HG03378 (cell line): ENCODE measurements around the gene CELSR1.

Experiments
- ATAC-seq: cut with Tn5 transposase; IDR thresholded peaks from one replicate; pipeline ENCODE4 v1.9.1; 2021; ENCODE audit warnings: mild to moderate bottlenecking, moderate library complexity; ENCODE audit not compliant: unreplicated experiment

Gene CELSR1

DNA sequence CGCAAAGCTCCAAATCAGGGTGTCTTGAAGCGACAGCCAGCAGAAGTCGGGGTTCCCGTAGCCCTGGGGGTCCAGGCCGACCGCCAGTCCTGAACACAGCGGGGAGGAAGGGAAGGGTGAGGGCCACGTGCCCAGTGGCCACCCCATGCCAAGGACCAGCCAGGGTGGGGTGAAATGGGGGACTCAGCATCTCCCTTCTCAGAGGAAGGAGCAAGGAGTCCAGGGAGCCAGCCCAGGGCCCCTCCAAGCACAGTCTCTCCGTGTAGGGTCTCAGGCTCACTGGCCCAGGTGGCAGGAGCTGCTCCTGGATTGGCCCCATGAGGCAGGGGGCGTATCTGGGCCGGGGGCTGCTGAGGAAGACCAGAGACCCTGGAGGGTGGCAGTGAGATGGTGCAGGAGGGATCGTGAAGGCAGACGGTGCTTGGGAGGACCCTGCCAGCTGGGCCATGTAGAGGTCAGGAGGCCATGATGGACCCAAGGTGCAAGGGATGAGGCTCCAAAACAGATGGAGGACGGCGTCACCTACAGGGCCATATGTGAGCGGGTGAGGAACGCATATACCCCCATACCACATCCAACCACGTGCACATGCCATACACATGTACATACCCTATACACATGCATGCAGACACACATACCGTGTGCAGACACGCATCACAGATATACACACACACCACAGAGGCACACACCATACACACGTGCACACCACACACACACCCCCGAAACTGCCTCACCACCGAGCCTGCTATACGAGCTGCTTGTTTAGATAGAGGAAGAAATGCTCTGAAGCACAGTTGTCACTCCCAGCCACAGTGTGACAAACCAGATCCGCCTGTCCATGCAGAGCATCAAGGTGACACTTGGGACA, 167.5 kb downstream of the CELSR1 start:
- no peak for ATAC-seq

DNA sequence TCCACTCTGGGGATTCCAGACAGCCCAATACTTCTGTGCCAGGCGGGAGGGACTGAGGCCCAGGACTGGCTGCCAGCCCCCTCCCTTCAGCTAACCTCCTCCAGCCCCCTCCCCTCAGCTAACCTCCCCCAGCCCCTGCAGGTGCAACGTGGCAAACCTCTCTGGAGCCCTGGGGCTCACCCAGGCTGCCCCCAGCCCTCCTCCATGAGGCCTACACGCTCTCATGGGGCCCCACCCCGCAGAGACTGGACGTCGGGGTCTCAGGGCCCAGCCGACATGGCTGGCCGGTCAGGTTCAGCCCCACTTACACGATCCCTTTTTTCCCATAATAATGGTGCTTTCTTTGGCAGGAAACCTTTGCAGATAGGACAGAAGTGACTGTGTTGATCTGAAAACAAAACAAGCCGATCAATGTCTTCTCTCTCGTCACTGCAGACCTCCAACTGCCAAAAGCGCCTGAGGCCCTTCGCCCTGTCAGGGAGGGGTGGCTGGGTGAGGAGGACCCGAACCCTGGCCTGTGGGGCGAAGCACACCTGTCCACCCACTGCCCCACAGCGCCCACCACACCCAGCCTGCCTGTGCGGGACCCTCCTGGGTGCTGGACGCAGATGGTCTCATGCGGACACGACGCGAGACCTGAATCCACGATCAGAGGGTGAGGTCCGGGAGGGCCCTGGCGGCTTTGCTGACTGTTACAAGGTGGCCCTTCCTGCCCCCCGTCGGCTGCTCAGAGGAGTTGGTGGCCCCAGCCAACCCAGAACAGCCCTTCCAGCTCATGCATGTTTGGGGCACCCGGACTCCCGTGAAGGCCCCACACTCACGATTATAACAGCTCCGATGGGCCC, 168.3 kb downstream of the CELSR1 start:
- ATAC-seq, result no peak

DNA sequence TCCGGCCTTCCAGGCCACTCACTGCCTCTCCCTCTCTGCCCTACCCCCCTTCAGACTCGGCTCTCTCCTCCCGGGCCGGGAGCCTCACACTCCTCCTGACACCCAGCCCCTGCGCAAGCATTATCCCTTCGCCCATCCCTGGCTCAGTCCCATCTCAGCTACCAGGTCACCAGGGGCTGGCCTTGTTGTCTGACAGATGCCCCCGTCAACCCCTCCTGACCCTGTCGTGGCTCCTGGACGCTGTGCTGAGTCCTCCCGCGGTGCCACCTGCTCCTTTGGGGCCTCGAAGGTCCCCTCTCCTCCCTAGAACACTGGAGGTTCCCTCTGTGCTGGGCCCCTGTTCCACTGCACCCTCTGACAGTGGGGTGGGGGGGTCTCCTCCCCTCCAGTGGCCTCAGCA, 169.0 kb downstream of the CELSR1 start:
- ATAC-seq, result no peak

DNA sequence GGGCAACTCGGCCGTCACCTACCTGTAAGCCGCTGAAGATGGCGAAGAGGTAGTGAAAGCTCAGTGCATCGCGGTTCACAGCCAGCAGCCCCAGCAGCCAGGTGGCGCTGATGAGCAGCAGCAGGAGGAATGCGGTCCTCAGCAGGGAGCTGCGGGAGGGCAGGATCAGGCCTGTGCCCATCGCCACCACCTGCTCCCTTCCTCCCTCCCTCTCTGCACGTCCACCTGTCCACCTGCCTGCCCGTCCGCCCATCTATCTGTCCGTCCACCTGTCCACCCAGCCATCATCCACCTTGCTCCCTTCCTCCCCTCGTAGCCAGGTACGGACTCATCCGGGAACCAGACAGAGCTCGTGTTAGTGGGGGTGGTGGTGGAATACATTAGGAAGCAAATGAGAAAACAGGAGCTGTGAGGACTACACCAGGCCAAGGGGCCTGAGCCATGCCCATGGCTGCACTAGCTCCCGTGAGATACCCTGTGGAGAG, 169.7 kb downstream of the CELSR1 start:
- no peak for ATAC-seq

DNA sequence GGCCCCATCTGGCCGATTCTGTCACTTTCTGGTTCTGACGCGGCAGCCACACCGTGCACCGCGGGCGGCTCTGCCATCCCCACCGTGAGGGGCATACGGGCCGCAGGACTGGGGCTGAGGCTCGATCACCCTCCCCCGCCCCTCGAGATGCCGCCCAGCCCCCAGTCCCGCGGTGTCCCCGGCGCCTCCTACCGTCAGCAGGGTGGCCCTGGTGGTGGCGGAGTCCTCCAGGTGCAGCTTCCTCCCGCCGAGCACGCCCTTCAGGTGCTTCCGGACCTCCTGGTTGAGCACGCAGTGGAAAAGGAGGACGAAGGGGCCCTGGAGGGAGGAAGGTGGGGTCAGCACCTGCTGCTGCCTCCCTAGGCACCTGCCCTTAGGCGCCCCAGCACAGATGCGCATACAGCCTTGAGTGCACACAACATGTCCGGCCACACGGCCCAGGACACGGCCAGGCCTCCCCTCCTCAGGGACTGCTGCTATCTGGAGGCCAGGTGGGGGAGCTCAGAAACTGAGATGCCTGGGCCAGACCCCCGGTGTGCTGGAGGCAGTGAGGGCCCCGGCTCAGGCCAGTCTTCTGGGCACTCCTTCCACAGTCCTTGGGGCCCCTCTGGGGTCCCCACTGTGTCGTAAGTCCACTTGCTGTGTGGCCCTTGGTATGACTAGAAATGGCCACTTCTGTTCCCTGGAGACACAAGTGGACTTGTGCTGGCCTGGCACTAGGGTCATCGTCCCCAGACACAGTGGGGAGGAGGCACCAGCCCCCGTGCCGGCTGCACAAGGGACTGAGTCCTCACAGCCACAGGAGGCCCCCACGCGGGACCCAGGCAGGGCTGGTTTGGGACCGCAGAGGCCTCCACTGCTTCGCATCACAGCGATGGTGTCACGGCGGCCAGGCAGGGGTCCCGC, 170.4 kb downstream of the CELSR1 start:
- no peak for ATAC-seq

DNA sequence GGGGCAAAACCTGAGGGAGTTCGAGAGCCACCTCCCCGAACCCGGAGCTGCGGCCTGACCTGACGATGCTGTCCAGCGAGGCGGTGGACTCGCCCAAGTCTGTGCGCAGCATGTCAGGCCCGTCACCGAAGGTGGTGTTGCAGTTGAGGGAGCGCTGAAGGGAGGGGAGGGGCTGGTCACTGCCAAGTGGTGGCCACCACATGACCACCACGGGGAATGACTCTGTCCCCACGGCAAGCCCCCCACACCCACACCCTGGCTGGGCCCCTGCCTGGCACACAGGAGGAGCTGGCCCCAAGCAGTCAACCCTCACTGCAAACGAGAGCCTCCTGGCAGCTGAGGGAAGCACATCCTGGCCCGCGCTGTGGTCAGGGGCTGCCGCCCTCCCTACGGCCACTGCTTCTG, 171.1 kb downstream of the CELSR1 start:
- no peak for ATAC-seq

DNA sequence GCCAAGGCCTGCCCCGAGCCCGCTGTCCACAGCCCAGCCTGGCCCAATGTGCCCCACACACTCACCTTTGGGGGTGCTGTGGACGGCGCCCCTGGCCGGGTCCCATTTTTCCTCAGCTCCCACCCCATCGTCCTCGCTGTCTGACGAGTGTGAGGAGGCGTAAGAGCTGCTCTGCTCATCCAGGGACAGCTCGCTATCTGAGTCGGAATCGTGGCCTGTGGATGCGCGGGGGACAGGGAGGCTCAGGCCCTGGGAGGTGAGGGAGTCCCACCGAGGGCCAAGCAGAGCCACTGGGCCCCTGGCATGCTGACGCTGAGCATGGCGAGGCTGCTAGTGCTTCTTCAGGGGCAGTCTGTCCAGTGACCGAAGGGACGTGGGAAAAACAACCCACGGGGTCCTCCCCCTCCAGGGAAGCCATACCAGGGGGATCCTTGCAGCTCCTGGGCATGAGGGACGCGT, 172.2 kb downstream of the CELSR1 start:
- no peak for ATAC-seq

DNA sequence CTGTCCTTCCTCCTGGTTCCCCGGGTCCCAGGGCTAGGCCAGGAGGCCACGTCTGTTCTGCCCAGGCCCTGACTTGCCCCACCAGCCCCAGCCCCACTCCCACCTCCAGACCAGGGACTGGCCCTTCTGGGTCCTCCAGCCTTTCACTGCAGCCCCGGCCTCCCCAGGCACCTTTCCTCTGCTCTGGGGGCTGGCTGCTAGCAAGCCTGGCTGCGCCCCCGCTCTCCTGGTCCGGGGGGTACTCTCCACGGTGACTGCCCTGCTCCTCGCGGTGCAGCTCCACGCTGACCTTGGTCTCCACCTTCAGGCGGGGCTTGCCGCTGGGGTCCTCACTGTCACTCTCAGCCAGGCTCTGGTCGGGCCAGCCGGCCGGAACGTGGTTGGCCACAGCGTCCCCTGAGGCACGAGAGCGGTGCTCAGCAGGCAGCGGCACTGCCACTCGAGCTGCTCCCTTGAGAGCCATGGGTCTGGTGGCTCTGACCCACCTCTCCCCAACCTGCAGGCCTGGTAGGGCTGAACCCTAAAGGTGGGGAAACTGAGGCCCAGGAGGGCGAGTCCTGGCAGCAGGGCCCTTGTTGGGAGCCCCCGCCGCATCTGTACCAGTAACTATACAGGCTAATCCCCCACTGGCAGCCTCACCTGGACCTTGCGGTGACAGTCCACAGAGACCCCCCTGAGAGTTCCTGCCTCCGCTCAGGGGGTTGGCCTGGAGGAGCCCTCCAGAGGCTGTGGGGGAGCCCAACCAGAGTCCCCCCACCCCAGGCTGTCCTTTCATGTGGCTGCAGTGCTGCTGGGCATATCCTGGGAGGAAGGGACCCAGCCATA, 172.9 kb downstream of the CELSR1 start:
- ATAC-seq, result no peak

DNA sequence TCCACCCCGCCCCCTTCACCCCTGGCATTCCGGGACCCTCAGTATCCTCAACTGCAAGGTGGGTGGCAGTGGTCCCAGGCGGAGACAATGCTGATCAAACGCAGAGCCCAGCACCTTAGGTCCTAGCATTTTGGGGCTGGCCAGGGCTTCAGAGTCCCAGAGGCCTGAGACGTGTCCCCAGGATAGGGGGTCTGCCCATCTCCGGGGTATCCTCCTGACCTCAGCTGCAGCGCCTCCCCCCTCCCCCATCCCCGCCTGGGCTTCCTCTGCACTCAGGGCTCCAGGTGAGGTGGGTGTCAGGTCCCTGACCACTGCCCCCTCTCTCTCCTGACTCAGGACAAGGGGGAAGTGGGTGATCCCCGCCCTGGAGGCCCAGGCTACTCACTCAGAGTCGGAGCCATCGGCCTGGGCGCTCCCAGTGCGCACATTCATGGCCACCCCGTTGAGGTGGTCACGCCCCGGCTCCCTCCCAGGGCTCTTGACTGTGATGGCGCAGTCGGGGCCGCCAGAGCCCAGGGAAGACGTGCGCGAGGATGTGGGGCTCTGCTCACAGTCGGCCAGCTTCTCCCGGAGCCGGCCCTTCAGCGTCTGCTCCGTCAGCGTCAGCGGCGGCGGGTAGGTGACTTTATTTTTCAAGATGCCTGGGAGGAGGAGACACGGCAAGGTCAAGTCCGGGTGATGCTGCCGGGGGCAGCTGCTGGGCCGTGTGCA, 173.7 kb downstream of the CELSR1 start:
- ATAC-seq, result no peak

DNA sequence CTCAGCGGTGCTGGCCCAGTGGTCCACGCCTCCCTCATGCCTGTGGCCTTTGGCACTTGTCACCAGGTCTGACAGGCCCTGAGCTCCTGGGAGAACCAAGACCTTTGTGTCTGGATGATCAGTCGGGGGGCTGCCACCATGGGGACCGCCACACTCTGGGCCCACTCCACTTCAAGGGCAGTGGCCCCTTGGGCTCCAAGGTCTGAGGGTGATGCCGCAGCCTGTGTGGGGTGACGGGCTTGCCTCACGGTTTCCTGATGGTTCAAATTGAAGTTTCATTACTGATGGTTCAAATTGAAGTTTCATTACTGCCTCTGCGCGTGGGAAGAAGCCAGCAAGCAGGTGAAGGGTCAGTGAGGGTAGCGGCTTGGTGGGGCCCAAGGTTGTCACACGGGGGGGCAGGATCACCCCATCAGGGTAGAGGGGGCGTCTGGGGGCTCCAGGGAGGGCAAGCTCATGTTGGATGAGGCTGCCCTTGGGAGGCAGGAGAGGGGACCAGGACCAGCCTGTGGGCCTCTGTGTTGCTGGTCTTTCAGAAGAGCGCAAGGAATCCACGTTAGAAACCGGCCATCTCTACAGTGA, 174.4 kb downstream of the CELSR1 start:
- ATAC-seq, result no peak

DNA sequence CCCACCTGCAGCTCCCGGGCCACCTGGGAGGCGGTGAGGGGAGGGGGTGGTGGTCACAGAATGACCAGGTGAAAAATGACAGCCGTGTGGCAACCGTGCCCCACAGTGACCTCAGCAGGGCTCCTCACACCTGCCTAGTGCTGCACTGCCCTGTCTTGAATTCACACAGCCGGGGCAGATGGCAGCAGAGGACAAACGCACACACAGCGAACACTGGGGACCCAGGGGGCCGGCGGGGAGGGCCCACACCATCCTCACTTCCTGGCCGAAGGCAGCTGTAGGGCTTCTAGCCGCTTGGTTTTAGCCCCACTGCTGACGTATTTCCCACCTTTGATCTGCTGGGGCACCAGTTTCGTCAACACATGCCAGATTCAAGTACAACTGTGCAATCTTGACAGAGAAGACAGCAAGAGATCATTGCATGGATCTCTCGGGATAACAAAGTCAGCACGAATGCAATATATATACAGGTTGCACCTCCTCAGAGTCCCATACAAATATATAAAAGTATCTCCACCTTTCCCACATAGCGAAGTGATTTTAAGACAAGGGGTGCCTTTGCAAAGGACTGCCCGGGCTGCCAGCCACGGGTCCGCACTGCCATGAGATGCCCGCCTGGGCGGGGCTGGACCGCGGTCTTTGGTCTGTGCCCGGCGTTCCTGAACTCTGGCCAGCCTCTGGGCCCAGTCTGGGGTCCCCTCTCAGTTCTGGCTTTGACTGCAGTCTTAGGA, 175.1 kb downstream of the CELSR1 start:
- no peak for ATAC-seq

DNA sequence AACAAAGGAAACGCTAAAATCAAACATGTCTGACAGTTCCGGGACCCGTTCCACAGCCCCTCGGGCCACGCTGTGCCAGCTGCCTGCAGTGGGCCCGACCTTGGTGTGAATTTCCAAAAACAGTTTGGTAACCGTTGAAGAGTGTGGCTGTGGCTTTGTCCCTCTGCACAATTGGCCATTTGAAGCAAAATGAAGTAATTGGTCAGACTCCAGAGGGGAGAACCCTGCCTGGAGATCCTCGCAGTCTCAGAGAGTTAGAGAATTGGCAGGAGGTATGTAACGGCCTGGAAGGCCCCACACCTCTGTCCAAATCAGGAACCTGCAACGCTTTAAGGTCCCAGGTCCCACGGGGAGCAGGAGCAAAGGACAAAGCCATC, 175.6 kb downstream of the CELSR1 start:
- no peak for ATAC-seq

DNA sequence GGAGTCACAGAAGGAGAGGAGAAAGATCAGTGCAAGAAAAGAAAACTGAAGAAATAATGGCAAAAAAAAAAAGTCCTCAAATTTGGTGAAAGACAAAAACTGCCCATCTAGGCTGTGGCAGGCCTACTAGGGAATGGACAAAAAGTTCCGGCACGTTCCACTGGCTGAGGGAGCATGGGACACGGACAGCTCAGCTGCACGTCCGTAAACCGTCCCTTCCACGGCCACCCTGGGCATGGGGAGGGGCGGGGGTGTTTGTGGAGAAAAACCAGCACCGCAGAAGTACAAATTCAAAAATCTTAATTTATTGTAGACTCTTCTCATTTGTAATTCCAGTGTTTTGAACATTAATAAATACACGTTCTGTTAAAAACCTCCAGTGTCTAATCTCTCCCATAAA, 176.5 kb downstream of the CELSR1 start:
- ATAC-seq, result no peak

DNA sequence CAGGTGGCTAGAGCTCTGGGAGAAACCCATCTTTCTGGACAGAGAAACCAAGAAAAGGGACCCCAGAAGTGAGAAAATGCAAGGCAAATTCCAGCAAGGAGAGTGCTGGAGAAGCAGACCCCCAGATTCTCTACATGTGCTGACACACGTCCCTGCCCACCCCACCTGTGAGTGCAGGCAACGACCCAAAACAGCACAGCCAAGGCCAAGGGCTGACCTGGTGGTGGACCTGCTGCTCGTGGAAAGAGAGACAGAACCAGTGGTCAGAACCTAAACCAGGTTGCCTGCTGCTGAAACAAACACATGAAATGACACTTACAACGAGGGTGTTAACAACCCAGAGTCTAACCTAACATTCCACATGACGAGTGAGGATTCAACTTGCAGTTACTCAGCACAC, 177.3 kb downstream of the CELSR1 start:
- ATAC-seq, result no peak

DNA sequence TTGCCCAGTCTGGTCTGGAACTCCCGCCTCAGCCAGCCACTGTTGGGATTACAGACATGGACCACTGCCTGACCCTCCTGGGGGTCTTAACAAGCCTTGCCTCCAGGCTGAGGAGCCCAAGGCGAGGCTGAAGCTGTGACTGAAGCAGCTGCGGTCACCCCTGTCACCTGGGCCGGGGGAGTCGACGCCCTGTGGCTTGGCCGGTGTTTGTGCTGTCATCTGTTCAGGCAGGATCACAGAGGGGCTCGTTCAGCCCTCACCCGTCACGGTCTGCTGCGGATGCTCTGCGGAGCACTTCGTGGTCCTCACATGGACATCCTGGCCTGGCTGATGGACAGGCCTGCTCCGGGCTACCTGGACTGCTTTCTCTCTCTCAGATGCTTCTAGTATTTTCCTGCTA, 178.1 kb downstream of the CELSR1 start:
- no peak for ATAC-seq

DNA sequence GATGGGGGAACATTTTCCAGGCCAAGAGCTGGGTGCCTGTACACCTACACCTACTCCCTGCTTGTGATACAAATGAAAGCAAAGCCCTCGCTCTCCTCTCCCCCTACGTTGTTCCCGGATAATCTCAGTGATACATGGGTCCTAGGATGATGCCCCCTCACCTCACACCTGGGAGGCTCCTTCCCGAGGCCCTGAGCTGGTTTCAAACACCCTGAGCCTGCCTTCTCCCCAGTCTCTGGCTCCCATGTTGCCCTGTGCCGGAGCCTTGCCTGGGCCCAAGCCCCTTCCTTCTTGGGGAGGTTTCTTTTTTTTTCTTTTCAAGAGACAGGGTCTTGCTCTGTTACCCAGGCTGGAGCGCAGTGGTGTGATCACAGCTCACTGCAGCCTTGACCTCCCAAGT, 178.7 kb downstream of the CELSR1 start:
- no peak for ATAC-seq

DNA sequence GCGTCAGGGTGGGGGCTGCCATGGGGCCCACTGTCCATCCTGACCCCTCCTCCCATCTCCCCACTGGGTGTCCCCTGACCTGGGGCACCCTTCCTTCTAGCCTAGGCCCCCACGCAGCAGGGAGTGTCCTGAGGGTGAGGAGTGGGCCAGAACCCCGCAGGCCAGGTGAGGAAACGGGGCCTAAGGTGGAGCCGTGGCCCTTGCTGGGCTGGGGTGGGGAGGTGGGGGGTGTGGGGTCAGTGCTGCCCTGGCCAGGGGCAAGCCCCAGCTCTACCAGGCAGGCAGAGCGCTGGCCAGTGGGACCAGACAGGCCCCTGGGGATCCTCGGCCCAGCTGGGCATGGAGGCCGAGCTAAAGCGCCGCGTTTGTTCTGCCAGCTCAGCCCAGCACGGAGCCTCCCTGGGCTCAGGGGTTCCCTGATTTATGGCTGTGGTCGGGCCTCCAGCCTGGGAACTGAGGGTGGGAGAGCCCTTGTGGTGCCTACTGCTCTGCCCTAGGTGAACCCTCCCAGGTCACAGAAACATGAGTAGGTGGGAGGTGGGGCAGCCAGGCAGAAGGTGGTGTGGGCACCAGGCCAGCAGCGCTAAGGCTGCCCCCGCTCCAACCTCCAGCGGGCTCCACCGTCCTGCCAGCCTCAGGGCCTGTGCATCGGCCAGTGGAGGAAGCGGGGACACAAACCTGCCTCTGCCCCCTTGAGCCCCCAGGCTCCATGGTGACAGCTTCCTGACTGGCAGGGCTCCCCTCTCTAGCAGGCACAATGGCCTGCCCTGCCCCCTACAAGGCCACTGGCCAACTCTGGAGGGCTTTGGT, 179.5 kb downstream of the CELSR1 start:
- ATAC-seq, result no peak
